ENCODE results near the gene SLC7A11.

Gene SLC7A11

DNA sequence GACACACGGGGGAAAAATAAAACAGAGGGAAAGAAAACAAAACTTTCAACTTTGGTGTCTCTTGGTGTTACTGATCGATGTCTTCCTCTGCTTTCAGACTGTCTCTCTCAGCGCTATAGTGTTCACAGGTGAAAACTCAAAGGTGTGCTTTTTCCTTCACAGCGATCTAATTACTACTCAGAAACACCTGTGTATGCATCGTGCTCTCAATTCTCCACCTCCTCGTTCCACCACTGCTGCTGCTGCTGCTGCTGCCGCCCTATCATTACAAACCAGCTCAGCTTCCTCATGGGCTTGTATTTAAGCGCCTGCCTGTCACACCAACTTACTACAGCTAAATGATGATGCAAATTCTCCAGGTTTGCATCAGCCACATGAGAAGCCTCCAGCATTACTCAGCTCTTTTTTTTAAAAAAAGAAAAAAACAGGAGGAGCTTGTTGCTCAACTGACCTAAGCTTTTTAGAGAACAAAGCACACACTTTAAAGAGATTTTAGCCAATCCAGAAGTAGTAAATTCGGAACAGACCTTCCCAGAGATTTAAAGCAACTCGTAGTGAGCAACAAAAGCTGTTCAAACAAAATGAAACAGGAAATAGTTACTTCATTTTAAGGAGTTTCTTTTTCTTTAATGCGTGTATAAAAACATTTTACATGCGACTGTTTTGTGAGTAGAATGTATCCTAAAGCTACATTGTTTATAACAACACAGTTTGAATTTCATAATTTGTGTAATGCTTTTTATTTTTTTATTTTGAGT, at the start of gene SLC7A11:
Gene SLC7A11 (minus strand): TSS at position 274 of the 758 bp plus-strand sequence. CDS start 280 bp downstream, outside the sequence.
- peak within 1 kb of the TSS; percentile 65 for H3K4me3 ChIP-seq (ENCODE audit: low read depth, low read length)
- TF ChIP-seq, protein P1, sequence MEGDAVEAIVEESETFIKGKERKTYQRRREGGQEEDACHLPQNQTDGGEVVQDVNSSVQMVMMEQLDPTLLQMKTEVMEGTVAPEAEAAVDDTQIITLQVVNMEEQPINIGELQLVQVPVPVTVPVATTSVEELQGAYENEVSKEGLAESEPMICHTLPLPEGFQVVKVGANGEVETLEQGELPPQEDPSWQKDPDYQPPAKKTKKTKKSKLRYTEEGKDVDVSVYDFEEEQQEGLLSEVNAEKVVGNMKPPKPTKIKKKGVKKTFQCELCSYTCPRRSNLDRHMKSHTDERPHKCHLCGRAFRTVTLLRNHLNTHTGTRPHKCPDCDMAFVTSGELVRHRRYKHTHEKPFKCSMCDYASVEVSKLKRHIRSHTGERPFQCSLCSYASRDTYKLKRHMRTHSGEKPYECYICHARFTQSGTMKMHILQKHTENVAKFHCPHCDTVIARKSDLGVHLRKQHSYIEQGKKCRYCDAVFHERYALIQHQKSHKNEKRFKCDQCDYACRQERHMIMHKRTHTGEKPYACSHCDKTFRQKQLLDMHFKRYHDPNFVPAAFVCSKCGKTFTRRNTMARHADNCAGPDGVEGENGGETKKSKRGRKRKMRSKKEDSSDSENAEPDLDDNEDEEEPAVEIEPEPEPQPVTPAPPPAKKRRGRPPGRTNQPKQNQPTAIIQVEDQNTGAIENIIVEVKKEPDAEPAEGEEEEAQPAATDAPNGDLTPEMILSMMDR (IDR thresholded peaks at IDR 0.05; ENCODE audit: low read depth, low read length) = no peak

GRCh38 chr4:138291431-138291830, 49.3 kb upstream of the SLC7A11 start:
- H3K4me3 ChIP-seq (ENCODE audit: low read depth, low read length) = no peak overlapping the region
- TF ChIP-seq, protein P1 (IDR thresholded peaks at IDR 0.05; ENCODE audit: low read depth, low read length) = no peak

- H3K4me3 ChIP-seq (ENCODE audit: low read depth, low read length) = no peak overlapping the region
- TF ChIP-seq, protein P1 (IDR thresholded peaks at IDR 0.05; ENCODE audit: low read depth, low read length) = no peak
Measured at GRCh38 chr4:138290805-138291204, 48.7 kb upstream of the SLC7A11 start.

GRCh38 chr4:138279286-138279685, 37.1 kb upstream of the SLC7A11 start:
- TF ChIP-seq, protein P1 (IDR thresholded peaks at IDR 0.05; ENCODE audit: low read depth, low read length) = no peak

GRCh38 chr4:138277133-138277532, 35.0 kb upstream of the SLC7A11 start:
- no peak overlapping the region for H3K4me3 ChIP-seq (ENCODE audit: low read depth, low read length)
- TF ChIP-seq, protein P1 (IDR thresholded peaks at IDR 0.05; ENCODE audit: low read depth, low read length) = no peak

More at GRCh38 chr4:138279286-138279685, 37.1 kb upstream of the SLC7A11 start:
- no peak overlapping the region for H3K4me3 ChIP-seq (ENCODE audit: low read depth, low read length)

GRCh38 chr4:138275963-138276621, 33.9 kb upstream of the SLC7A11 start:
- TF ChIP-seq, protein P1 (IDR thresholded peaks at IDR 0.05; ENCODE audit: low read depth, low read length) = no peak
- H3K4me3 ChIP-seq (ENCODE audit: low read depth, low read length) = no peak overlapping the region

GRCh38 chr4:138275216-138275615, 33.1 kb upstream of the SLC7A11 start:
- no peak overlapping the region for H3K4me3 ChIP-seq (ENCODE audit: low read depth, low read length)
- TF ChIP-seq, protein P1 (IDR thresholded peaks at IDR 0.05; ENCODE audit: low read depth, low read length) = no peak

Data from WI38 (cell line).